Hepatocyte (in vitro differentiated cells): Measurements from ENCODE around the gene CTBP2. TPM values are rescaled to one million over a fixed set of nuclear protein-coding genes. Genes with fewer than 3 reads are reported as not detected.

Experiments
- DNase-seq: peaks from one replicate; pipeline ENCODE4 v3.0.0-alpha.2; 2016; ENCODE audit warnings: low spot score
- H2AFZ ChIP-seq: fragments of 200-600 bp; sonication (generic); 2 replicates; pipeline ENCODE4 v1.6.0; 2016; ENCODE audit warnings: antibody characterized with exemption, mild to moderate bottlenecking
- H3K27ac ChIP-seq: fragments of 200-600 bp; sonication (generic); 2 replicates; pipeline ENCODE4 v1.5.1; 2016; ENCODE audit warnings: mild to moderate bottlenecking
- H3K27me3 ChIP-seq: fragments of 200-600 bp; sonication (generic); 2 replicates; pipeline ENCODE4 v1.6.1; 2016
- H3K36me3 ChIP-seq: fragments of 200-600 bp; sonication (generic); replicated peaks from 2 replicates; pipeline ENCODE4 v1.5.1; 2016; ENCODE audit warnings: low read depth; ENCODE audit not compliant: insufficient read depth
- H3K4me1 ChIP-seq: fragments of 200-600 bp; sonication (generic); 2 replicates; pipeline ENCODE4 v1.5.1; 2016; ENCODE audit warnings: mild to moderate bottlenecking, moderate library complexity; ENCODE audit not compliant: insufficient read depth
- H3K4me2 ChIP-seq: fragments of 200-600 bp; sonication (generic); 2 replicates; pipeline ENCODE4 v1.6.0; 2016
- H3K4me3 ChIP-seq: fragments of 200-600 bp; sonication (generic); 2 replicates; pipeline ENCODE4 v1.5.1; 2016; ENCODE audit warnings: mild to moderate bottlenecking
- H3K79me2 ChIP-seq: fragments of 200-600 bp; sonication (generic); 2 replicates; pipeline ENCODE4 v1.6.0; 2017; ENCODE audit warnings: mild to moderate bottlenecking
- H3K9me2 ChIP-seq: fragments of 200-600 bp; sonication (generic); replicated peaks from 2 replicates; pipeline ENCODE4 v1.6.0; 2017; ENCODE audit warnings: mild to moderate bottlenecking; ENCODE audit not compliant: insufficient read depth
- H3K9me3 ChIP-seq: fragments of 200-600 bp; sonication (generic); 2 replicates; pipeline ENCODE4 v1.5.1; 2016; ENCODE audit warnings: low read depth, mild to moderate bottlenecking
- H4K20me1 ChIP-seq: fragments of 200-600 bp; sonication (generic); 2 replicates; pipeline ENCODE4 v1.6.0; 2016; ENCODE audit warnings: mild to moderate bottlenecking; ENCODE audit not compliant: insufficient read depth, poor library complexity, severe bottlenecking
- CTCF ChIP-seq: fragments of 200-600 bp; sonication (generic); IDR thresholded peaks from 2 replicates; pipeline ENCODE4 v1.5.1; 2016; ENCODE audit warnings: antibody characterized with exemption, mild to moderate bottlenecking; ENCODE audit not compliant: poor library complexity
- EZH2 ChIP-seq: fragments of 200-600 bp; sonication (generic); IDR thresholded peaks from 2 replicates; pipeline ENCODE4 v1.6.1; 2016; ENCODE audit warnings: antibody characterized with exemption, mild to moderate bottlenecking, borderline replicate concordance
- EZH2phosphoT487 ChIP-seq: fragments of 200-600 bp; sonication (generic); IDR thresholded peaks from one replicate; pipeline ENCODE4 v1.6.1; 2018; ENCODE audit warnings: antibody characterized with exemption, mild to moderate bottlenecking, low read depth, moderate library complexity; ENCODE audit not compliant: unreplicated experiment, severe bottlenecking
- WGBS: methylation state at CpG from one replicate; pipeline ENCODE4 v1.1.6; 2016; ENCODE audit warnings: low lambda C conversion rate; ENCODE audit errors: missing lambda C conversion rate; 5-methylcytosine and 5-hydroxymethylcytosine counted together
- polyA plus RNA-seq: library from polyadenylated mRNA; unstranded; fragments of >200 nt; fragmentation: Nextera tagmentation; extraction: Ambion mirVana; gene quantifications from 2 replicates; pipeline ENCODE4 v1.2.1, GENCODE V29; 2016
- total RNA-seq: library from RNA; depleted of rRNA; stranded (reverse); fragments of >200 nt; gene quantifications from 2 replicates; pipeline ENCODE4 v1.2.3, GENCODE V29; 2014

Gene CTBP2
- total and polyA plus RNA-seq, 2 experiments from 2014 or later: 61.3 to 81.0 TPM

GRCh38 chr10:125080296-125080695 is 80.1 kb downstream of the CTBP2 start:
- no peak overlapping the region for H2AFZ ChIP-seq
- H3K4me2 ChIP-seq: no peak overlapping the region
- no peaks in the 10 kb centered on the region for H3K9me3 ChIP-seq
- H3K36me3 ChIP-seq: no peaks in the 10 kb centered on the region
- H3K4me3 ChIP-seq: no peak overlapping the region
- no peak for DNase-seq
- TF ChIP-seq CTCF (no peak), EZH2phosphoT487 (no peak), EZH2 (no peak)
- no peaks in the 10 kb centered on the region for H3K27me3 ChIP-seq
- no peak overlapping the region for H3K27ac ChIP-seq
- WGBS: 86% methylated on average over 7 of the region's 7 CpGs
- no peaks in the 10 kb centered on the region for H3K9me2 ChIP-seq
- peaks cover 78% of the 10 kb centered on the region for H4K20me1 ChIP-seq
- H3K4me1 ChIP-seq: peaks cover 11% of the 10 kb centered on the region
- peaks cover 100% of the 10 kb centered on the region for H3K79me2 ChIP-seq

- Histone ChIP-seq H3K36me3 (no peaks in the 10 kb centered on the region), H3K4me2 (no peak overlapping the region), H4K20me1 (peaks cover 66% of the 10 kb centered on the region), H3K4me3 (no peak overlapping the region), H3K4me1 (peaks cover 5% of the 10 kb centered on the region), H3K27me3 (no peaks in the 10 kb centered on the region), H3K9me2 (no peaks in the 10 kb centered on the region), H2AFZ (no peak overlapping the region), H3K27ac (no peak overlapping the region), H3K9me3 (no peaks in the 10 kb centered on the region), H3K79me2 (peaks cover 100% of the 10 kb centered on the region)
- no peak for DNase-seq
- TF ChIP-seq EZH2: no peak
- no peak for TF ChIP-seq EZH2phosphoT487
- no peak for TF ChIP-seq CTCF
- WGBS: 99% methylated on average over 14 of the region's 14 CpGs
Measured at GRCh38 chr10:125079091-125079600, 81.2 kb downstream of the CTBP2 start.

- no peak for TF ChIP-seq EZH2phosphoT487
- TF ChIP-seq CTCF: no peak
- TF ChIP-seq EZH2: no peak
- no peaks in the 10 kb centered on the region for H3K4me1 ChIP-seq
- no peaks in the 10 kb centered on the region for H3K36me3 ChIP-seq
- peaks cover 50% of the 10 kb centered on the region for H4K20me1 ChIP-seq
- no peak overlapping the region for H3K4me3 ChIP-seq
- H3K4me2 ChIP-seq: no peak overlapping the region
- H2AFZ ChIP-seq: no peak overlapping the region
- no peaks in the 10 kb centered on the region for H3K27me3 ChIP-seq
- no peak overlapping the region for H3K27ac ChIP-seq
- H3K79me2 ChIP-seq: peaks cover 100% of the 10 kb centered on the region
- H3K9me2 ChIP-seq: no peaks in the 10 kb centered on the region
- WGBS: 93% methylated on average over 14 of the region's 14 CpGs
- H3K9me3 ChIP-seq: no peaks in the 10 kb centered on the region
- DNase-seq: no peak
Measured at GRCh38 chr10:125076891-125077541, 83.3 kb downstream of the CTBP2 start.
